ENCODE results near the gene IMPACT. TPM values are rescaled to one million over a fixed set of nuclear protein-coding genes. Genes with fewer than 3 reads are reported as not detected.

Gene IMPACT
- total and polyA plus RNA-seq, 7 donors, result 4.1 to 21.5 (median 14.1) TPM

DNA sequence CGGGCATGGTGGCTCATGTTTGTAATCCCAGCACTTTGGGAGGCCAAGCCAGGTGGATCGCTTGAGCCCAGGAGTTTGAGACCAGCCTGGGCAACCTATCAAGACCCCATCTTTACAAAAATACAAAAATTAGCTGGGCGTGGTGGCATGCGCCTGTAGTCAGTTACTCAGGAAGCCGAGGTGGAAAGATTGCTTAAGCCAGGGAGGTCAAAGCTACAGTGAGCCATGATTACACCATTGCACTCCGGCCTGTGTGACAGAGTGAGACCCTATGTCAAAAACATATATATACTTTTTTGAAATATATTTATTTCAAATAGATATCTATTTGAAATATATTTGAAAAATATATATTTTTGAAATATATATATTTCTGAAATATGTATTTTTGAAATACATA, 39.8 kb upstream of the IMPACT start:
- DNase-seq (no peak), ATAC-seq (no peak)
- no peaks in the 10 kb centered on the region for H3K36me3 ChIP-seq (ENCODE audit: insufficient read depth in 1 of 2, low read depth in 1 of 2)
- H3K4me3 ChIP-seq, result no peak overlapping the region
- intact Hi-C loops (cut with DNase I), result no loop called here
- 81 to 89% (median 84%) methylated on average over 6 of the region's 6 CpGs for WGBS, 3 donors
- H3K4me1 ChIP-seq, result no peaks in the 10 kb centered on the region
- TF ChIP-seq, protein P1, sequence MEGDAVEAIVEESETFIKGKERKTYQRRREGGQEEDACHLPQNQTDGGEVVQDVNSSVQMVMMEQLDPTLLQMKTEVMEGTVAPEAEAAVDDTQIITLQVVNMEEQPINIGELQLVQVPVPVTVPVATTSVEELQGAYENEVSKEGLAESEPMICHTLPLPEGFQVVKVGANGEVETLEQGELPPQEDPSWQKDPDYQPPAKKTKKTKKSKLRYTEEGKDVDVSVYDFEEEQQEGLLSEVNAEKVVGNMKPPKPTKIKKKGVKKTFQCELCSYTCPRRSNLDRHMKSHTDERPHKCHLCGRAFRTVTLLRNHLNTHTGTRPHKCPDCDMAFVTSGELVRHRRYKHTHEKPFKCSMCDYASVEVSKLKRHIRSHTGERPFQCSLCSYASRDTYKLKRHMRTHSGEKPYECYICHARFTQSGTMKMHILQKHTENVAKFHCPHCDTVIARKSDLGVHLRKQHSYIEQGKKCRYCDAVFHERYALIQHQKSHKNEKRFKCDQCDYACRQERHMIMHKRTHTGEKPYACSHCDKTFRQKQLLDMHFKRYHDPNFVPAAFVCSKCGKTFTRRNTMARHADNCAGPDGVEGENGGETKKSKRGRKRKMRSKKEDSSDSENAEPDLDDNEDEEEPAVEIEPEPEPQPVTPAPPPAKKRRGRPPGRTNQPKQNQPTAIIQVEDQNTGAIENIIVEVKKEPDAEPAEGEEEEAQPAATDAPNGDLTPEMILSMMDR (IDR thresholded peaks at IDR 0.05), result no peak
- H3K27me3 ChIP-seq (ENCODE audit: insufficient read depth in 3 of 3, low read length in 2 of 3), result peaks cover 0 to 20% (median 0%) of the 10 kb centered on the region in 3 donors
- no peak overlapping the region for H3K27ac ChIP-seq
- H3K9me3 ChIP-seq, result no peaks in the 10 kb centered on the region

DNA sequence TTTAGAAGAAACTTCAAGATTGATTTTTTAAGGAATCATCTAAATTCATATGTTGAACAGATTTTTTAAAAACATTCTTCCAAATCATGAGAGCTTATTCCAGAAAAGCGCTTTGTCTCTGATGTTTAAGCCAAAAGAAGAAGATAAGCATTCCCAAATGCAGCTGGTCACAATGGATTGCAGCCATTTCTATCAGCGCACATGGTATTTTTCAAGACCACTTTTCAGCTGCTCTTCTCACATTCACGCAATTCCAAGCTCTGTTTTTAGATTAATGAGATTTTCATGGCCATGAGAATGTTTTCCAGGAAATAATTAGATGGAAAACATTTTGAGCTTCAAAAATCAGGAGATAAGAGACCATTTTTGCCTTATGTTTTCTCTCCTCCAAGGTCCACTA, 37.5 kb upstream of the IMPACT start:
- TF ChIP-seq, protein P1 (IDR thresholded peaks at IDR 0.05), result no peak
- H3K9me3 ChIP-seq, result no peaks in the 10 kb centered on the region
- H3K27ac ChIP-seq, result no peak overlapping the region
- 28 to 51% (median 31%) methylated on average over 3 of the region's 3 CpGs for WGBS, 3 donors
- H3K27me3 ChIP-seq (ENCODE audit: insufficient read depth in 3 of 3, low read length in 2 of 3), result peaks cover 0 to 27% (median 2%) of the 10 kb centered on the region in 3 donors
- no peaks in the 10 kb centered on the region for H3K4me1 ChIP-seq
- intact Hi-C loops (cut with DNase I), result no loop called here
- DNase-seq, result no peak
- ATAC-seq, result no peak
- no peaks in the 10 kb centered on the region for H3K36me3 ChIP-seq (ENCODE audit: insufficient read depth in 1 of 2, low read depth in 1 of 2)
- no peak overlapping the region for H3K4me3 ChIP-seq

DNA sequence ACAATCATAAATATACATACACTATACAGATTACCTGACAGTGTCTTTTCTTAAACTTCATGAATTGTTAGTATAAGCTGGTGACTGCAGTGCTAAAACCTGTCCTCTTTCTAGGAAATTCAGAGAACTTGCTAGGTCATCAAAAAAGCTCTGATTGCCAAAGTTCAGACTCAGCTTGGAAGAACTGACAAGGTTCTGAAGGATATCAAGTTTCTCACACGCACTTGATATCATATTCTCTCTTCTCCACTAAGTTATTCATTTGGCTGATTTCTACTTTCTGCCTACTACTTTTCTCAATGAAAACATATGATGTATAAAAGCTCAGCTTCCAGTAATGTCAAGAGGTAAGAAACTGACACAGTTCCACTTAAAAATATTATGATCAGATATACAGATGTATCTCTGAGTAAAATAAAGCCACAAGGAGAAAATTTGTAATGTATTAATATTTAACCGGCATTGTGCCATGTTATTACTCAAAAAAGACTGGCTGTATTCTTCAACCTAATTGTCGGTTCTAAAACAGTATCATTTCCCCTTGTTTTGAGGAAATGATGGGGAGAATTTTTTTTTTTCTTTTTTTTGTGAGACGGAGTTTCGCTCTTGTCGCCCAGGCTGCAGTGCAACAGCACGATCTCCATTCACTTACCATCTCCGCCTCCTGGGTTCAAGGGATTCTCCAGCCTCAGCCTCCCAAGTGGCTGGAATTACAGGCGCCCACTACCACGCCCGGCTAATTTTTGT, 31.2 kb upstream of the IMPACT start:
- H3K27ac ChIP-seq, result no peak overlapping the region
- H3K4me3 ChIP-seq, result no peak overlapping the region
- no peaks in the 10 kb centered on the region for H3K36me3 ChIP-seq (ENCODE audit: insufficient read depth in 1 of 2, low read depth in 1 of 2)
- intact Hi-C loops (cut with DNase I), result no loop called here
- 61 to 73% (median 72%) methylated on average over 11 of the region's 11 CpGs for WGBS, 3 donors
- ATAC-seq, result no peak
- no peak for DNase-seq
- no peaks in the 10 kb centered on the region for H3K4me1 ChIP-seq
- no peaks in the 10 kb centered on the region for H3K9me3 ChIP-seq
- TF ChIP-seq, protein P1 (IDR thresholded peaks at IDR 0.05), result no peak
- H3K27me3 ChIP-seq (ENCODE audit: insufficient read depth in 3 of 3, low read length in 2 of 3), result peaks cover 0 to 45% (median 11%) of the 10 kb centered on the region in 3 donors

DNA sequence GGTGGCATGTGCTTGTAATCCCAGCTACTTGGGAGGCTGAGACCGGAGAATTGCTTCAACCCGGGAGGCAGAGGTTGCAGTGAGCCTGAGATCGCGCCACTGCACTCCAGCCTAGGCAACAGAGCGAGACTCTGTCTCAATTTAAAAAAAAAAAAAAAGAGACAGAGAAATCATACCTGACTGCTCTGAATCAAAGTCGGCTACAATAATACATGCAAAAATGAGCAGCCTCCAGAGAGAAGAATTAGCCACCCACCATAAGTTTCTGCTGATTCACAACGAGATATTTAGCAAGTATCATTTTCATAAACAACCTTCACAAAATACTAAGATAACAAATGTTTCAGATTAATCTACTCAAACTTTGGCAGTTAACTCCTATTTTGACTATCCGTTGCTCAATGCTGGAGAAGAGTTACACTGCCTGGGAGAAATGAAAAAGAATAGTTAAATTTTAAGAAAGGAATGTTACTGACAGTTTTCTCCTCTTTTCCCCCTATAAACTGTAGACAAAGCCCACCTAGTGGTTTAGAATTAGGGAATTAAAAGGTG, 30.3 kb upstream of the IMPACT start:
- DNase-seq, result no peak
- intact Hi-C loops (cut with DNase I), result no loop called here
- TF ChIP-seq, protein P1 (IDR thresholded peaks at IDR 0.05), result no peak
- H3K4me3 ChIP-seq, result no peak overlapping the region
- H3K27me3 ChIP-seq (ENCODE audit: insufficient read depth in 3 of 3, low read length in 2 of 3), result peaks cover 0 to 45% (median 11%) of the 10 kb centered on the region in 3 donors
- H3K4me1 ChIP-seq, result no peaks in the 10 kb centered on the region
- no peak for ATAC-seq
- WGBS, 3 donors, result 74 to 79% (median 74%) methylated on average over 8 of the region's 8 CpGs
- no peaks in the 10 kb centered on the region for H3K36me3 ChIP-seq (ENCODE audit: insufficient read depth in 1 of 2, low read depth in 1 of 2)
- H3K27ac ChIP-seq, result no peak overlapping the region
- no peaks in the 10 kb centered on the region for H3K9me3 ChIP-seq

Data from psoas muscle (tissue), 8 donors.